Neural crest cell (in vitro differentiated cells): Measurements from ENCODE around the gene MBOAT1. TPM values are rescaled to one million over a fixed set of nuclear protein-coding genes. Genes with fewer than 3 reads are reported as not detected.
A peak's percentile ranks its signal among the peaks of the same experiment; 100 is the strongest.

Source experiments
- DNase-seq: peaks from one replicate; pipeline ENCODE4 v3.0.0; 2021; ENCODE audit warnings: low read depth, mixed read lengths, low spot score
- H3K27ac Mint-ChIP-seq: one replicate; pipeline ENCODE4 v1.8.0; 2021; ENCODE audit warnings: mild to moderate bottlenecking, mixed read lengths; ENCODE audit not compliant: unreplicated experiment
- H3K27me3 Mint-ChIP-seq: 2 replicates; pipeline ENCODE4 v1.8.0; 2021; ENCODE audit warnings: low read depth, mild to moderate bottlenecking, mixed read lengths
- H3K36me3 Mint-ChIP-seq: 2 replicates; pipeline ENCODE4 v1.8.0; 2021; ENCODE audit warnings: low read depth, mild to moderate bottlenecking, mixed read lengths
- H3K4me1 Mint-ChIP-seq: 2 replicates; pipeline ENCODE4 v1.8.0; 2021; ENCODE audit warnings: mixed read lengths
- H3K4me3 Mint-ChIP-seq: one replicate; pipeline ENCODE4 v1.8.0; 2021; ENCODE audit warnings: mild to moderate bottlenecking, mixed read lengths
- H3K9me3 Mint-ChIP-seq: 2 replicates; pipeline ENCODE4 v1.8.0; 2021; ENCODE audit warnings: mixed read lengths
- total RNA-seq: library from RNA; stranded (reverse); gene quantifications from 2 replicates; pipeline ENCODE4 v1.2.1, GENCODE V29; 2021
- TF ChIP-seq, protein P1 (sequence below): fragments of 200-600 bp; sonication (generic); conservative IDR thresholded peaks from 2 replicates; pipeline ENCODE4 v1.5.0; 2021; ENCODE audit warnings: antibody characterized with exemption, mild to moderate bottlenecking

MBOAT1 gene
- total RNA-seq, 1 donor from 2014 or later = 11.4 TPM

- Mint-ChIP-seq H3K4me1 (peaks cover 12% of the 10 kb centered on the region), H3K27me3 (no peaks in the 10 kb centered on the region), H3K36me3 (no peaks in the 10 kb centered on the region), H3K9me3 (no peaks in the 10 kb centered on the region), H3K27ac (no peak overlapping the region), H3K4me3 (no peak overlapping the region)
- no peak for DNase-seq
- TF ChIP-seq, protein P1, sequence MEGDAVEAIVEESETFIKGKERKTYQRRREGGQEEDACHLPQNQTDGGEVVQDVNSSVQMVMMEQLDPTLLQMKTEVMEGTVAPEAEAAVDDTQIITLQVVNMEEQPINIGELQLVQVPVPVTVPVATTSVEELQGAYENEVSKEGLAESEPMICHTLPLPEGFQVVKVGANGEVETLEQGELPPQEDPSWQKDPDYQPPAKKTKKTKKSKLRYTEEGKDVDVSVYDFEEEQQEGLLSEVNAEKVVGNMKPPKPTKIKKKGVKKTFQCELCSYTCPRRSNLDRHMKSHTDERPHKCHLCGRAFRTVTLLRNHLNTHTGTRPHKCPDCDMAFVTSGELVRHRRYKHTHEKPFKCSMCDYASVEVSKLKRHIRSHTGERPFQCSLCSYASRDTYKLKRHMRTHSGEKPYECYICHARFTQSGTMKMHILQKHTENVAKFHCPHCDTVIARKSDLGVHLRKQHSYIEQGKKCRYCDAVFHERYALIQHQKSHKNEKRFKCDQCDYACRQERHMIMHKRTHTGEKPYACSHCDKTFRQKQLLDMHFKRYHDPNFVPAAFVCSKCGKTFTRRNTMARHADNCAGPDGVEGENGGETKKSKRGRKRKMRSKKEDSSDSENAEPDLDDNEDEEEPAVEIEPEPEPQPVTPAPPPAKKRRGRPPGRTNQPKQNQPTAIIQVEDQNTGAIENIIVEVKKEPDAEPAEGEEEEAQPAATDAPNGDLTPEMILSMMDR = no peak
These were observed 9.2 kb upstream of the MBOAT1 start for GRCh38 chr6:20221421-20221820.

DNA sequence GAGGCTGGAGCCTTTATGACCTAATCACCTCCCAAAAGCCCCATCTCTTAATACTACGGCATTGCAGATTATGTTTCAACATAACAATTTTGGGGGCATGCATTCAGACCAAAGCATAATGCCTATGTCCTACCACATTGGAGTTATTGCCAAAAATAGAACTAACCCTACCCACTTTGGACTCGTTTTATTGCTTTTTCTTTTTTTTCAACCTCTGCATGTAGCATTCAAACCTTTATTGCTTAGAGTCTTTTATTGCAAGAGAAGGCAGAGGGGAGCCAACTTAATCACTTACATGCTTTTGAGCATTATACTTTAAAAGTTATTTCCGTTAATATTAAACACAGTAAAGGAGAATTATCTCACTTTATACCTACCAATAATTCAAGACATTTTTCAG is 8.1 kb upstream of the MBOAT1 start:
- DNase-seq = no peak
- Mint-ChIP-seq H3K36me3 (no peaks in the 10 kb centered on the region), H3K9me3 (no peaks in the 10 kb centered on the region), H3K27me3 (peaks cover 2% of the 10 kb centered on the region), H3K4me3 (no peak overlapping the region), H3K4me1 (peaks cover 12% of the 10 kb centered on the region), H3K27ac (no peak overlapping the region)
- TF ChIP-seq, protein P1 = no peak

- peaks cover 10% of the 10 kb centered on the region for H3K27me3 Mint-ChIP-seq
- no peak overlapping the region for H3K27ac Mint-ChIP-seq
- no peak for DNase-seq
- TF ChIP-seq, protein P1 = no peak
- H3K4me3 Mint-ChIP-seq = no peak overlapping the region
- no peaks in the 10 kb centered on the region for H3K9me3 Mint-ChIP-seq
- H3K36me3 Mint-ChIP-seq = no peaks in the 10 kb centered on the region
- H3K4me1 Mint-ChIP-seq = peaks cover 20% of the 10 kb centered on the region
These were observed 5.6 kb upstream of the MBOAT1 start for GRCh38 chr6:20217891-20218290.

- Mint-ChIP-seq H3K9me3 (no peaks in the 10 kb centered on the region), H3K27ac (no peak overlapping the region), H3K36me3 (no peaks in the 10 kb centered on the region), H3K27me3 (peaks cover 13% of the 10 kb centered on the region), H3K4me3 (no peak overlapping the region), H3K4me1 (peaks cover 23% of the 10 kb centered on the region)
- DNase-seq = no peak
- TF ChIP-seq, protein P1 = no peak
These were observed 5.1 kb upstream of the MBOAT1 start for GRCh38 chr6:20217324-20217855.

GRCh38 chr6:20215310-20215709 is 3.0 kb upstream of the MBOAT1 start:
- Mint-ChIP-seq H3K36me3 (no peaks in the 10 kb centered on the region), H3K4me1 (peaks cover 26% of the 10 kb centered on the region), H3K27ac (no peak overlapping the region), H3K4me3 (peak overlapping the region; percentile 18), H3K9me3 (no peaks in the 10 kb centered on the region), H3K27me3 (peaks cover 27% of the 10 kb centered on the region)
- TF ChIP-seq, protein P1 = no peak
- DNase-seq = no peak
